ENCODE measurements around the gene CACYBP. TPM values are rescaled to one million over a fixed set of nuclear protein-coding genes. Genes with fewer than 3 reads are reported as not detected.

CACYBP gene
- total and polyA plus RNA-seq, 2 of the 13 experiments (the other 11 are each of a cell fraction or from before 2014, with no cell fraction given): 18.4 to 183 TPM

DNA sequence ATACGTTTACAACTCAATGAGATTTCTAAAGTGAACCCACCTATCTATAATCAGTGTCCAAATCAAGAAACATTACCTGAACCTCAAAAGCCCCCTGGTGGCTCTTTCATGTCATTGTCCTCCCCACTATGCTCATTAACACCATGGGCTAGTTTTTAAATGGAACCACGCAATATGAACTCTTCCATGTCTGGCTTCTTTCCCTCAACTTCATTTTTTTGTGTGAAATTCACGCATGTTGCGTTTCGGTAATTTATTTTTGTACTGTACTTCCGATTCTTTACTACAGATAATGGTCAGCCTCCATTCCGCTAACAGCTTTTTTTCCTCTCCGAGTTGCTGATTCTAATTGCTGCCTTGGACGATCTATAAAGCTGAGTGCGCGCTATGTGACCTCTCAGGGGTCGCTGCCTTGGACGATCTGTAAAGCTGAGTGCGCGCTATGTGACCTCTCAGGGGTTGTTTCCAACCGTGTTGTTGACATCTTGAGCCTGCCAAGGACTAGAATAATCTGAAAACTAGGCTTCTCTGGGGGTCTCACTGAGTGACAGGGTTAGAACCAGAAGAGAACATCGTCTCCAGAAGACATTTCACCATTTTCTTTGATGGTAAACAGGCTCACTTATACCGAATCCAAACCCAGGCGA is 1.1 kb upstream of the CACYBP start (continued):
- TF ChIP-seq RAD51 (IDR thresholded peaks at IDR 0.05; ENCODE audit: borderline replicate concordance): no peak
- TF ChIP-seq PAF1 (CRISPR knock-in tag; IDR thresholded peaks at IDR 0.05): no peak
- no peak for TF ChIP-seq ZNF607 (CRISPR knock-in tag; IDR thresholded peaks at IDR 0.05; ENCODE audit: borderline replicate concordance)
- TF ChIP-seq, protein P1, sequence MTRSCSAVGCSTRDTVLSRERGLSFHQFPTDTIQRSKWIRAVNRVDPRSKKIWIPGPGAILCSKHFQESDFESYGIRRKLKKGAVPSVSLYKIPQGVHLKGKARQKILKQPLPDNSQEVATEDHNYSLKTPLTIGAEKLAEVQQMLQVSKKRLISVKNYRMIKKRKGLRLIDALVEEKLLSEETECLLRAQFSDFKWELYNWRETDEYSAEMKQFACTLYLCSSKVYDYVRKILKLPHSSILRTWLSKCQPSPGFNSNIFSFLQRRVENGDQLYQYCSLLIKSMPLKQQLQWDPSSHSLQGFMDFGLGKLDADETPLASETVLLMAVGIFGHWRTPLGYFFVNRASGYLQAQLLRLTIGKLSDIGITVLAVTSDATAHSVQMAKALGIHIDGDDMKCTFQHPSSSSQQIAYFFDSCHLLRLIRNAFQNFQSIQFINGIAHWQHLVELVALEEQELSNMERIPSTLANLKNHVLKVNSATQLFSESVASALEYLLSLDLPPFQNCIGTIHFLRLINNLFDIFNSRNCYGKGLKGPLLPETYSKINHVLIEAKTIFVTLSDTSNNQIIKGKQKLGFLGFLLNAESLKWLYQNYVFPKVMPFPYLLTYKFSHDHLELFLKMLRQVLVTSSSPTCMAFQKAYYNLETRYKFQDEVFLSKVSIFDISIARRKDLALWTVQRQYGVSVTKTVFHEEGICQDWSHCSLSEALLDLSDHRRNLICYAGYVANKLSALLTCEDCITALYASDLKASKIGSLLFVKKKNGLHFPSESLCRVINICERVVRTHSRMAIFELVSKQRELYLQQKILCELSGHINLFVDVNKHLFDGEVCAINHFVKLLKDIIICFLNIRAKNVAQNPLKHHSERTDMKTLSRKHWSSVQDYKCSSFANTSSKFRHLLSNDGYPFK (CRISPR knock-in tag; IDR thresholded peaks at IDR 0.05; ENCODE audit: borderline replicate concordance): no peak
- TF ChIP-seq, protein P2, sequence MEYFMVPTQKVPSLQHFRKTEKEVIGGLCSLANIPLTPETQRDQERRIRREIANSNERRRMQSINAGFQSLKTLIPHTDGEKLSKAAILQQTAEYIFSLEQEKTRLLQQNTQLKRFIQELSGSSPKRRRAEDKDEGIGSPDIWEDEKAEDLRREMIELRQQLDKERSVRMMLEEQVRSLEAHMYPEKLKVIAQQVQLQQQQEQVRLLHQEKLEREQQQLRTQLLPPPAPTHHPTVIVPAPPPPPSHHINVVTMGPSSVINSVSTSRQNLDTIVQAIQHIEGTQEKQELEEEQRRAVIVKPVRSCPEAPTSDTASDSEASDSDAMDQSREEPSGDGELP (IDR thresholded peaks at IDR 0.05; ENCODE audit: borderline replicate concordance, low read depth): no peak
- no peak for TF ChIP-seq ZNF207 (IDR thresholded peaks at IDR 0.05; ENCODE audit: borderline replicate concordance)
- no peak for TF ChIP-seq ZNF460 (CRISPR knock-in tag; IDR thresholded peaks at IDR 0.05; ENCODE audit: borderline replicate concordance)
- TF ChIP-seq ZNF33A (CRISPR knock-in tag; IDR thresholded peaks at IDR 0.05; ENCODE audit: borderline replicate concordance): no peak
- TF ChIP-seq, protein P3, sequence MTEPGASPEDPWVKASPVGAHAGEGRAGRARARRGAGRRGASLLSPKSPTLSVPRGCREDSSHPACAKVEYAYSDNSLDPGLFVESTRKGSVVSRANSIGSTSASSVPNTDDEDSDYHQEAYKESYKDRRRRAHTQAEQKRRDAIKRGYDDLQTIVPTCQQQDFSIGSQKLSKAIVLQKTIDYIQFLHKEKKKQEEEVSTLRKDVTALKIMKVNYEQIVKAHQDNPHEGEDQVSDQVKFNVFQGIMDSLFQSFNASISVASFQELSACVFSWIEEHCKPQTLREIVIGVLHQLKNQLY (CRISPR knock-in tag; IDR thresholded peaks at IDR 0.05): no peak
- no peak for TF ChIP-seq HIVEP1 (CRISPR knock-in tag; IDR thresholded peaks at IDR 0.05)
- TF ChIP-seq PITX1 (CRISPR knock-in tag; IDR thresholded peaks at IDR 0.05): no peak
- TF ChIP-seq ZNF30 (CRISPR knock-in tag; IDR thresholded peaks at IDR 0.05): no peak
- TF ChIP-seq, protein P4, sequence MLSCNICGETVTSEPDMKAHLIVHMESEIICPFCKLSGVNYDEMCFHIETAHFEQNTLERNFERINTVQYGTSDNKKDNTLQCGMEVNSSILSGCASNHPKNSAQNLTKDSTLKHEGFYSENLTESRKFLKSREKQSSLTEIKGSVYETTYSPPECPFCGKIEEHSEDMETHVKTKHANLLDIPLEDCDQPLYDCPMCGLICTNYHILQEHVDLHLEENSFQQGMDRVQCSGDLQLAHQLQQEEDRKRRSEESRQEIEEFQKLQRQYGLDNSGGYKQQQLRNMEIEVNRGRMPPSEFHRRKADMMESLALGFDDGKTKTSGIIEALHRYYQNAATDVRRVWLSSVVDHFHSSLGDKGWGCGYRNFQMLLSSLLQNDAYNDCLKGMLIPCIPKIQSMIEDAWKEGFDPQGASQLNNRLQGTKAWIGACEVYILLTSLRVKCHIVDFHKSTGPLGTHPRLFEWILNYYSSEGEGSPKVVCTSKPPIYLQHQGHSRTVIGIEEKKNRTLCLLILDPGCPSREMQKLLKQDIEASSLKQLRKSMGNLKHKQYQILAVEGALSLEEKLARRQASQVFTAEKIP (CRISPR knock-in tag; IDR thresholded peaks at IDR 0.05; ENCODE audit: borderline replicate concordance): no peak
- TF ChIP-seq, protein P5, sequence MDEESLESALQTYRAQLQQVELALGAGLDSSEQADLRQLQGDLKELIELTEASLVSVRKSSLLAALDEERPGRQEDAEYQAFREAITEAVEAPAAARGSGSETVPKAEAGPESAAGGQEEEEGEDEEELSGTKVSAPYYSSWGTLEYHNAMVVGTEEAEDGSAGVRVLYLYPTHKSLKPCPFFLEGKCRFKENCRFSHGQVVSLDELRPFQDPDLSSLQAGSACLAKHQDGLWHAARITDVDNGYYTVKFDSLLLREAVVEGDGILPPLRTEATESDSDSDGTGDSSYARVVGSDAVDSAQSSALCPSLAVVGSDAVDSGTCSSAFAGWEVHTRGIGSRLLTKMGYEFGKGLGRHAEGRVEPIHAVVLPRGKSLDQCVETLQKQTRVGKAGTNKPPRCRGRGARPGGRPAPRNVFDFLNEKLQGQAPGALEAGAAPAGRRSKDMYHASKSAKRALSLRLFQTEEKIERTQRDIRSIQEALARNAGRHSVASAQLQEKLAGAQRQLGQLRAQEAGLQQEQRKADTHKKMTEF (CRISPR knock-in tag; IDR thresholded peaks at IDR 0.05): peak; percentile 75; the same call in 1 of the 2 replicates
- TF ChIP-seq MXI1 (IDR thresholded peaks at IDR 0.05; ENCODE audit: borderline replicate concordance, low read depth, low read length): no peak; the same call in 2 of the 3 replicates
- TF ChIP-seq, protein P6, sequence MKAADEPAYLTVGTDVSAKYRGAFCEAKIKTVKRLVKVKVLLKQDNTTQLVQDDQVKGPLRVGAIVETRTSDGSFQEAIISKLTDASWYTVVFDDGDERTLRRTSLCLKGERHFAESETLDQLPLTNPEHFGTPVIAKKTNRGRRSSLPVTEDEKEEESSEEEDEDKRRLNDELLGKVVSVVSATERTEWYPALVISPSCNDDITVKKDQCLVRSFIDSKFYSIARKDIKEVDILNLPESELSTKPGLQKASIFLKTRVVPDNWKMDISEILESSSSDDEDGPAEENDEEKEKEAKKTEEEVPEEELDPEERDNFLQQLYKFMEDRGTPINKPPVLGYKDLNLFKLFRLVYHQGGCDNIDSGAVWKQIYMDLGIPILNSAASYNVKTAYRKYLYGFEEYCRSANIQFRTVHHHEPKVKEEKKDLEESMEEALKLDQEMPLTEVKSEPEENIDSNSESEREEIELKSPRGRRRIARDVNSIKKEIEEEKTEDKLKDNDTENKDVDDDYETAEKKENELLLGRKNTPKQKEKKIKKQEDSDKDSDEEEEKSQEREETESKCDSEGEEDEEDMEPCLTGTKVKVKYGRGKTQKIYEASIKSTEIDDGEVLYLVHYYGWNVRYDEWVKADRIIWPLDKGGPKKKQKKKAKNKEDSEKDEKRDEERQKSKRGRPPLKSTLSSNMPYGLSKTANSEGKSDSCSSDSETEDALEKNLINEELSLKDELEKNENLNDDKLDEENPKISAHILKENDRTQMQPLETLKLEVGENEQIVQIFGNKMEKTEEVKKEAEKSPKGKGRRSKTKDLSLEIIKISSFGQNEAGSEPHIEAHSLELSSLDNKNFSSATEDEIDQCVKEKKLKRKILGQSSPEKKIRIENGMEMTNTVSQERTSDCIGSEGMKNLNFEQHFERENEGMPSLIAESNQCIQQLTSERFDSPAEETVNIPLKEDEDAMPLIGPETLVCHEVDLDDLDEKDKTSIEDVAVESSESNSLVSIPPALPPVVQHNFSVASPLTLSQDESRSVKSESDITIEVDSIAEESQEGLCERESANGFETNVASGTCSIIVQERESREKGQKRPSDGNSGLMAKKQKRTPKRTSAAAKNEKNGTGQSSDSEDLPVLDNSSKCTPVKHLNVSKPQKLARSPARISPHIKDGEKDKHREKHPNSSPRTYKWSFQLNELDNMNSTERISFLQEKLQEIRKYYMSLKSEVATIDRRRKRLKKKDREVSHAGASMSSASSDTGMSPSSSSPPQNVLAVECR (CRISPR knock-in tag; IDR thresholded peaks at IDR 0.05; ENCODE audit: borderline replicate concordance): no peak; the same call in 1 of the 2 replicates
- no peak for TF ChIP-seq HNRNPK (IDR thresholded peaks at IDR 0.05; ENCODE audit: low read depth, low read length, poor library complexity, severe bottlenecking)

Measured in HepG2 (cell line).